Endothelial cell of umbilical vein (primary cell): Measurements from ENCODE around the gene SGPL1.

ENCODE experiments used
- EZH2 ChIP-seq: IDR thresholded peaks from 2 replicates; pipeline ENCODE4 v1.6.1; 2012; ENCODE audit warnings: borderline replicate concordance, low read depth, mild to moderate bottlenecking, moderate library complexity, low read length, inconsistent platforms; ENCODE audit not compliant: severe bottlenecking
- FOS ChIP-seq: IDR thresholded peaks from 2 replicates; pipeline ENCODE4 v1.6.1; 2011; ENCODE audit warnings: mild to moderate bottlenecking, low read length, moderate library complexity, borderline replicate concordance; ENCODE audit not compliant: insufficient read depth
- GATA2 ChIP-seq: IDR thresholded peaks from 2 replicates; pipeline ENCODE4 v1.7.0; 2011; ENCODE audit warnings: low read depth, mild to moderate bottlenecking, moderate library complexity, mixed read lengths, low read length; ENCODE audit not compliant: insufficient read length, insufficient read depth
- JUN ChIP-seq: IDR thresholded peaks from 2 replicates; pipeline ENCODE4 v1.6.1; 2011; ENCODE audit warnings: borderline replicate concordance, low read depth; ENCODE audit not compliant: insufficient read length, insufficient read depth
- MYC ChIP-seq: IDR thresholded peaks from one replicate; pipeline ENCODE4 v1.6.1; 2011; ENCODE audit warnings: mild to moderate bottlenecking, low read depth, low read length
- POLR2A ChIP-seq: IDR thresholded peaks from 2 replicates; pipeline ENCODE4 v1.6.1; 2012; ENCODE audit warnings: low read depth, mild to moderate bottlenecking, control low read depth, low read length
- POLR2AphosphoS5 ChIP-seq: IDR thresholded peaks from 2 replicates; pipeline ENCODE4 v1.6.1; 2012; ENCODE audit warnings: low read depth, mild to moderate bottlenecking, control low read depth, low read length, moderate library complexity; ENCODE audit not compliant: insufficient read depth
- TF ChIP-seq, protein P1 (sequence below), 2 donors: IDR thresholded peaks; 1 replicate in 1 of 2; 2 replicates in 1 of 2; pipeline ENCODE4 v1.5.1; 2011; ENCODE audit warnings: low read length in 2 of 2, mild to moderate bottlenecking in 2 of 2, moderate library complexity in 2 of 2, control low read depth in 1 of 2, inconsistent platforms in 1 of 2, low read depth in 1 of 2; ENCODE audit not compliant: insufficient read depth in 1 of 2; ENCODE audit errors: extremely low read depth in 1 of 2
- TF ChIP-seq, protein P2 (sequence below): IDR thresholded peaks from 2 replicates; pipeline ENCODE4 v1.6.1; 2011; ENCODE audit not compliant: insufficient read depth, insufficient read length

DNA sequence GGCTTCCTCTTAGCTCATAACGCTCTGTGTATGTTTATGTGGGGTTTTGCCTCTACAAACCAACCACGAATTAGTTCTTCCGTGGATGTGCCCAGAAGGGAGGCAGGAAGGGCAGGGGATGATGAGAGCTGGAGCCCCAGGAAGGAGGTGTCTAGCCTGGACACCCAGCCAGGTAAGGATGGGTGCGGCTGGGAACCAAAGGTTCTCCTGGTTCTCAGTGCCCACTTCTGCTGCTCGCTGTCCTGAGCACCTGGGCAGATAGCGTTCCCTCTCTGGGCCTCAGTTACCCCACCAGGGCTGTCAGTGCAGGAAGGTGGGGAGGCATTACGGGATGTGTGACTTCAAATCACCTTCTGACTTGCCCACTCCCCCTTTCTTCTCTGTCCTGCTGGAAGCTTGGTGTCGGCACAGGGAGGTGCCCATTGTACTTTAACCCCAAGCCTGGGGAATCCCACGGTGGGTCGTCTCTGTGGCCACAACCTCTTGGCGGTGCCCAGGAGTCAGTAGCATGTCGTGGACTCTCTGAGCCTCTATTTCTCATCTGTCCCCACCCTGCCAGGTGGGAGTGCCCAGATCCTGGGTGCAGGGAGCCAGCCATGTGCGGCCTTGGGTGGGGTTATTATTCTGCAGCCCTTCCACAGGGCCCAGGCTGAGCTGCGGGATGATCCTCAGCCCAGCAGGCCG lies 91.3 kb downstream of the SGPL1 start:
- TF ChIP-seq, protein P1, sequence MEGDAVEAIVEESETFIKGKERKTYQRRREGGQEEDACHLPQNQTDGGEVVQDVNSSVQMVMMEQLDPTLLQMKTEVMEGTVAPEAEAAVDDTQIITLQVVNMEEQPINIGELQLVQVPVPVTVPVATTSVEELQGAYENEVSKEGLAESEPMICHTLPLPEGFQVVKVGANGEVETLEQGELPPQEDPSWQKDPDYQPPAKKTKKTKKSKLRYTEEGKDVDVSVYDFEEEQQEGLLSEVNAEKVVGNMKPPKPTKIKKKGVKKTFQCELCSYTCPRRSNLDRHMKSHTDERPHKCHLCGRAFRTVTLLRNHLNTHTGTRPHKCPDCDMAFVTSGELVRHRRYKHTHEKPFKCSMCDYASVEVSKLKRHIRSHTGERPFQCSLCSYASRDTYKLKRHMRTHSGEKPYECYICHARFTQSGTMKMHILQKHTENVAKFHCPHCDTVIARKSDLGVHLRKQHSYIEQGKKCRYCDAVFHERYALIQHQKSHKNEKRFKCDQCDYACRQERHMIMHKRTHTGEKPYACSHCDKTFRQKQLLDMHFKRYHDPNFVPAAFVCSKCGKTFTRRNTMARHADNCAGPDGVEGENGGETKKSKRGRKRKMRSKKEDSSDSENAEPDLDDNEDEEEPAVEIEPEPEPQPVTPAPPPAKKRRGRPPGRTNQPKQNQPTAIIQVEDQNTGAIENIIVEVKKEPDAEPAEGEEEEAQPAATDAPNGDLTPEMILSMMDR (IDR thresholded peaks at IDR 0.05; ENCODE audit: extremely low read depth in 1 of 2, insufficient read depth in 1 of 2, low read depth in 1 of 2, low read length in 2 of 2), result no peak
- TF ChIP-seq EZH2 (no peak), POLR2A (no peak), POLR2AphosphoS5 (no peak), MYC (no peak), FOS (no peak), JUN (no peak), GATA2 (no peak)
- TF ChIP-seq, protein P2, sequence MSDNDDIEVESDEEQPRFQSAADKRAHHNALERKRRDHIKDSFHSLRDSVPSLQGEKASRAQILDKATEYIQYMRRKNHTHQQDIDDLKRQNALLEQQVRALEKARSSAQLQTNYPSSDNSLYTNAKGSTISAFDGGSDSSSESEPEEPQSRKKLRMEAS, result no peak
